HepG2 (cell line): ENCODE data around the gene ATRN. TPM values are rescaled to one million over a fixed set of nuclear protein-coding genes. Genes with fewer than 3 reads are reported as not detected.

ENCODE experiments used
- BCL6 ChIP-seq: IDR thresholded peaks from 2 replicates; pipeline ENCODE4 v1.6.1; 2016; ENCODE audit warnings: missing genetic modification reagents, missing compliant biosample characterization
- FOXK1 ChIP-seq: sonication (generic); formaldehyde crosslinking; IDR thresholded peaks from 2 replicates; pipeline ENCODE4 v1.4.0; 2020; ENCODE audit warnings: low read depth, missing genetic modification reagents, borderline replicate concordance
- HNF4G ChIP-seq, 2 experiments: sonication (generic) in 1 of 2; formaldehyde crosslinking in 1 of 2; IDR thresholded peaks; 2 replicates each; pipeline versions ENCODE4 v1.4.0 to v1.6.1; 2011 to 2020; ENCODE audit warnings: borderline replicate concordance in 2 of 2, low read depth in 2 of 2, mild to moderate bottlenecking in 2 of 2, low read length in 1 of 2, missing genetic modification reagents in 1 of 2, moderate library complexity in 1 of 2
- KAT7 ChIP-seq: IDR thresholded peaks from 2 replicates; pipeline ENCODE4 v1.6.1; 2018; ENCODE audit warnings: borderline replicate concordance, missing compliant biosample characterization
- KDM3A ChIP-seq: IDR thresholded peaks from 2 replicates; pipeline ENCODE4 v1.6.1; 2018; ENCODE audit warnings: low read depth, missing compliant biosample characterization
- MEF2D ChIP-seq: sonication (generic); formaldehyde crosslinking; IDR thresholded peaks from 2 replicates; pipeline ENCODE4 v1.5.1; 2020; ENCODE audit warnings: mild to moderate bottlenecking, missing genetic modification reagents
- NCOA1 ChIP-seq: sonication (generic); formaldehyde crosslinking; IDR thresholded peaks from 2 replicates; pipeline ENCODE4 v1.9.0; 2021; ENCODE audit warnings: missing genetic modification reagents
- NPAS2 ChIP-seq: sonication (generic); formaldehyde crosslinking; IDR thresholded peaks from 2 replicates; pipeline ENCODE4 v1.8.0; 2022; ENCODE audit warnings: mild to moderate bottlenecking, missing genetic modification reagents, borderline replicate concordance
- RCOR2 ChIP-seq: IDR thresholded peaks from 2 replicates; pipeline ENCODE4 v1.6.1; 2016; ENCODE audit warnings: missing biosample characterization, missing genetic modification reagents
- STAT5B ChIP-seq: sonication (generic); formaldehyde crosslinking; IDR thresholded peaks from 2 replicates; pipeline ENCODE4 v1.4.0; 2020; ENCODE audit warnings: missing genetic modification reagents
- TARDBP ChIP-seq: sonication (generic); formaldehyde crosslinking; IDR thresholded peaks from 2 replicates; pipeline ENCODE4 v1.8.0; 2022; ENCODE audit warnings: mild to moderate bottlenecking, missing genetic modification reagents
- ZFP1 ChIP-seq: IDR thresholded peaks from 2 replicates; pipeline ENCODE4 v1.6.1; 2016
- ZNF451 ChIP-seq: sonication (generic); formaldehyde crosslinking; IDR thresholded peaks from 2 replicates; pipeline ENCODE4 v1.5.0; 2020; ENCODE audit warnings: mild to moderate bottlenecking, missing genetic modification reagents
- ZNF713 ChIP-seq: sonication (generic); formaldehyde crosslinking; IDR thresholded peaks from 2 replicates; pipeline ENCODE4 v1.4.0; 2020; ENCODE audit warnings: mild to moderate bottlenecking, missing genetic modification reagents
- polyA plus RNA-seq, 8 experiments: library from polyadenylated mRNA; depleted of rRNA in 3 of 8; stranded (reverse) in 7 of 8; unstranded in 1 of 8; fragments of >200 nt; fragmentation: Illumina TruSeq in 4 of 8; extraction: Trizol in 4 of 8; gene quantifications; 2 replicates each; pipeline versions ENCODE4 v1.2.1 to v1.2.3, GENCODE V29; 2011 to 2016; ENCODE audit warnings: low read depth in 4 of 8, missing spikeins in 1 of 8, mixed read lengths in 1 of 8; ENCODE audit not compliant: insufficient read depth in 1 of 8
- total RNA-seq, 5 experiments: library from RNA; depleted of rRNA; stranded (reverse); fragments of >200 nt; fragmentation: Illumina TruSeq; extraction: Trizol; gene quantifications; 2 replicates each; pipeline ENCODE4 v1.2.3, GENCODE V29; 2016; ENCODE audit warnings: low read depth in 1 of 5
- TF ChIP-seq, protein P1 (sequence below): sonication (generic); formaldehyde crosslinking; IDR thresholded peaks from 2 replicates; pipeline ENCODE4 v1.9.0; 2022; ENCODE audit warnings: missing genetic modification reagents, mild to moderate bottlenecking, borderline replicate concordance
- TF ChIP-seq, protein P2 (sequence below): sonication (generic); formaldehyde crosslinking; IDR thresholded peaks from 2 replicates; pipeline ENCODE4 v1.4.0; 2020; ENCODE audit warnings: missing genetic modification reagents
- TF ChIP-seq, protein P3 (sequence below): IDR thresholded peaks from 2 replicates; pipeline ENCODE4 v1.6.1; 2018; ENCODE audit warnings: missing genetic modification reagents, mild to moderate bottlenecking, missing compliant biosample characterization
- TF ChIP-seq, protein P4 (sequence below): sonication (generic); formaldehyde crosslinking; IDR thresholded peaks from 2 replicates; pipeline ENCODE4 v1.5.0; 2020; ENCODE audit warnings: mild to moderate bottlenecking, missing genetic modification reagents
- TF ChIP-seq, protein P5 (sequence below): sonication (generic); formaldehyde crosslinking; IDR thresholded peaks from 2 replicates; pipeline ENCODE4 v1.8.1; 2023; ENCODE audit warnings: mild to moderate bottlenecking, moderate library complexity, missing genetic modification reagents

ATRN gene
- total and polyA plus RNA-seq, 2 of the 13 experiments (the other 11 are each of a cell fraction or from before 2014, with no cell fraction given) = 44.2 to 81.1 TPM

DNA sequence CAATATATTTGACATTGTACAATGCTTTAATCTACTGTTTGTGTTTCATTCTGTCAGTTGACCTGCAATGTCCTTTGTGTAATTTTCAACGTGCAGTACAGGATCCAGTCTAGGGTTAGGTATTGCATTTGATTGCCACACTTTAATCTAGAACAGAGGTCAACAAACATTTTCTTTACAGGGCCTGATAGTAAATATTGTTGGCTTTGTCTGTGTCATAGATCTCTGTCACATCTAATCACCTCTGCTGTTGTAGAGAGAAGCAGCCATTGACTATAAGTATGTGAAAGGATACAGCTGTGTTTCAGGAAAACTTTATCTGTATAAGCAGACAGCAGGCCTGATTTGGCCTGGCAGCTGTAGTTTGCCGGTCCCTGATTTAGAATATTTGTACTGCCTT, 39.3 kb downstream of the ATRN start (continued):
- TF ChIP-seq, protein P1, sequence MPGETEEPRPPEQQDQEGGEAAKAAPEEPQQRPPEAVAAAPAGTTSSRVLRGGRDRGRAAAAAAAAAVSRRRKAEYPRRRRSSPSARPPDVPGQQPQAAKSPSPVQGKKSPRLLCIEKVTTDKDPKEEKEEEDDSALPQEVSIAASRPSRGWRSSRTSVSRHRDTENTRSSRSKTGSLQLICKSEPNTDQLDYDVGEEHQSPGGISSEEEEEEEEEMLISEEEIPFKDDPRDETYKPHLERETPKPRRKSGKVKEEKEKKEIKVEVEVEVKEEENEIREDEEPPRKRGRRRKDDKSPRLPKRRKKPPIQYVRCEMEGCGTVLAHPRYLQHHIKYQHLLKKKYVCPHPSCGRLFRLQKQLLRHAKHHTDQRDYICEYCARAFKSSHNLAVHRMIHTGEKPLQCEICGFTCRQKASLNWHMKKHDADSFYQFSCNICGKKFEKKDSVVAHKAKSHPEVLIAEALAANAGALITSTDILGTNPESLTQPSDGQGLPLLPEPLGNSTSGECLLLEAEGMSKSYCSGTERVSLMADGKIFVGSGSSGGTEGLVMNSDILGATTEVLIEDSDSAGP (CRISPR knock-in tag) = no peak
- TF ChIP-seq NCOA1 (CRISPR knock-in tag) (no peak), HNF4G (IDR thresholded peaks at IDR 0.05; ENCODE audit: borderline replicate concordance, low read depth, low read length) (0 out of 2 replicates have a peak, but pooled peaks have one; percentile 19), HNF4G (CRISPR knock-in tag; IDR thresholded peaks at IDR 0.05; ENCODE audit: borderline replicate concordance, low read depth) (no peak), BCL6 (peak; percentile 84), ZFP1 (CRISPR knock-in tag) (0 out of 2 replicates have a peak, but pooled peaks have one; percentile 44), MEF2D (CRISPR knock-in tag) (no peak), KAT7 (CRISPR knock-in tag) (peak; percentile 66; the same call in 1 of the 2 replicates), ZNF713 (no peak), KDM3A (no peak; the same call in 1 of the 2 replicates), TARDBP (peak; percentile 62; the same call in 1 of the 2 replicates), STAT5B (no peak), RCOR2 (peak; percentile 61; the same call in 1 of the 2 replicates), ZNF451 (CRISPR knock-in tag) (no peak), FOXK1 (peak; percentile 85; the same call in 1 of the 2 replicates), NPAS2 (CRISPR knock-in tag) (no peak)
- TF ChIP-seq, protein P2, sequence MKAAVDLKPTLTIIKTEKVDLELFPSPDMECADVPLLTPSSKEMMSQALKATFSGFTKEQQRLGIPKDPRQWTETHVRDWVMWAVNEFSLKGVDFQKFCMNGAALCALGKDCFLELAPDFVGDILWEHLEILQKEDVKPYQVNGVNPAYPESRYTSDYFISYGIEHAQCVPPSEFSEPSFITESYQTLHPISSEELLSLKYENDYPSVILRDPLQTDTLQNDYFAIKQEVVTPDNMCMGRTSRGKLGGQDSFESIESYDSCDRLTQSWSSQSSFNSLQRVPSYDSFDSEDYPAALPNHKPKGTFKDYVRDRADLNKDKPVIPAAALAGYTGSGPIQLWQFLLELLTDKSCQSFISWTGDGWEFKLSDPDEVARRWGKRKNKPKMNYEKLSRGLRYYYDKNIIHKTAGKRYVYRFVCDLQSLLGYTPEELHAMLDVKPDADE = no peak
- TF ChIP-seq, protein P3, sequence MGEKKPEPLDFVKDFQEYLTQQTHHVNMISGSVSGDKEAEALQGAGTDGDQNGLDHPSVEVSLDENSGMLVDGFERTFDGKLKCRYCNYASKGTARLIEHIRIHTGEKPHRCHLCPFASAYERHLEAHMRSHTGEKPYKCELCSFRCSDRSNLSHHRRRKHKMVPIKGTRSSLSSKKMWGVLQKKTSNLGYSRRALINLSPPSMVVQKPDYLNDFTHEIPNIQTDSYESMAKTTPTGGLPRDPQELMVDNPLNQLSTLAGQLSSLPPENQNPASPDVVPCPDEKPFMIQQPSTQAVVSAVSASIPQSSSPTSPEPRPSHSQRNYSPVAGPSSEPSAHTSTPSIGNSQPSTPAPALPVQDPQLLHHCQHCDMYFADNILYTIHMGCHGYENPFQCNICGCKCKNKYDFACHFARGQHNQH = peak; percentile 42; the same call in 1 of the 2 replicates
- TF ChIP-seq, protein P4, sequence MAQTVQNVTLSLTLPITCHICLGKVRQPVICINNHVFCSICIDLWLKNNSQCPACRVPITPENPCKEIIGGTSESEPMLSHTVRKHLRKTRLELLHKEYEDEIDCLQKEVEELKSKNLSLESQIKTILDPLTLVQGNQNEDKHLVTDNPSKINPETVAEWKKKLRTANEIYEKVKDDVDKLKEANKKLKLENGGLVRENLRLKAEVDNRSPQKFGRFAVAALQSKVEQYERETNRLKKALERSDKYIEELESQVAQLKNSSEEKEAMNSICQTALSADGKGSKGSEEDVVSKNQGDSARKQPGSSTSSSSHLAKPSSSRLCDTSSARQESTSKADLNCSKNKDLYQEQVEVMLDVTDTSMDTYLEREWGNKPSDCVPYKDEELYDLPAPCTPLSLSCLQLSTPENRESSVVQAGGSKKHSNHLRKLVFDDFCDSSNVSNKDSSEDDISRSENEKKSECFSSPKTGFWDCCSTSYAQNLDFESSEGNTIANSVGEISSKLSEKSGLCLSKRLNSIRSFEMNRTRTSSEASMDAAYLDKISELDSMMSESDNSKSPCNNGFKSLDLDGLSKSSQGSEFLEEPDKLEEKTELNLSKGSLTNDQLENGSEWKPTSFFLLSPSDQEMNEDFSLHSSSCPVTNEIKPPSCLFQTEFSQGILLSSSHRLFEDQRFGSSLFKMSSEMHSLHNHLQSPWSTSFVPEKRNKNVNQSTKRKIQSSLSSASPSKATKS = 0 out of 2 replicates have a peak, but pooled peaks have one; percentile 67
- TF ChIP-seq, protein P5, sequence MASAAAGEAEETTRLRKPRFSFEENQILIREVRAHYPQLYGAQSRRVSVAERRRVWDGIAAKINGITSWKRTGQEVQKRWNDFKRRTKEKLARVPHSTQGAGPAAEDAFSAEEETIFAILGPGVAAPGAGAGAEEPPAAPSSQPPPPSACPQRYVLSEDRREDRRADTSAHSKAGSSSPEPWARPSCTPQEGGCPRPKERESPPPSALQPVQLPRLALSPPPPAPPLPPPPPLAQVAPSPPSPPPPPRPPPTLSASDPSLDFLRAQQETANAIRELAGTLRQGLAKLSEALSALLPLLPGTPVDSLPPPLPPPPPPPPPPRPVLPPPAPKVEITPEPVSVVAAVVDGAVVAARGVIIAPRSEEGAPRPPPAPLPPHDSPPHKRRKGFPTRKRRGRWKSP (CRISPR knock-in tag) = peak; percentile 21; the same call in 1 of the 2 replicates
